HCT116 (cell line): ENCODE measurements around the gene CLCN5.

ENCODE experiments used
- ATF3 ChIP-seq: IDR thresholded peaks from 2 replicates; pipeline ENCODE4 v1.6.1; 2012
- CTCF ChIP-seq, 3 experiments: fragments of 200-600 bp in 1 of 3; sonication (generic) in 1 of 3; IDR thresholded peaks in 2 of 3; conservative IDR thresholded peaks in 1 of 3; 2 replicates each; pipeline ENCODE4 v1.5.1; 2012 to 2017; ENCODE audit warnings: low read depth in 2 of 3, low read length in 2 of 3, antibody characterized with exemption in 1 of 3, borderline replicate concordance in 1 of 3, control low read depth in 1 of 3, mild to moderate bottlenecking in 1 of 3, mixed read lengths in 1 of 3, mixed run types in 1 of 3, moderate library complexity in 1 of 3; ENCODE audit not compliant: insufficient read depth in 1 of 3
- ELF1 ChIP-seq: IDR thresholded peaks from 2 replicates; pipeline ENCODE4 v1.6.1; 2012; ENCODE audit warnings: low read depth, borderline replicate concordance
- EZH2 ChIP-seq: fragments of 200-600 bp; sonication (generic); IDR thresholded peaks from 2 replicates; pipeline ENCODE4 v1.6.1; 2017; ENCODE audit warnings: antibody characterized with exemption, mixed run types
- EZH2phosphoT487 ChIP-seq: fragments of 200-600 bp; IDR thresholded peaks from 2 replicates; pipeline ENCODE4 v1.6.1; 2018; ENCODE audit warnings: antibody characterized with exemption, borderline replicate concordance
- JUND ChIP-seq: IDR thresholded peaks from 2 replicates; pipeline ENCODE4 v1.6.1; 2012
- POLR2A ChIP-seq: IDR thresholded peaks from 2 replicates; pipeline ENCODE4 v1.7.0; 2011; ENCODE audit warnings: borderline replicate concordance; ENCODE audit not compliant: insufficient read depth, insufficient read length; ENCODE audit errors: extremely low read depth
- POLR2AphosphoS5 ChIP-seq: IDR thresholded peaks from 2 replicates; pipeline ENCODE4 v1.6.1; 2011; ENCODE audit warnings: mild to moderate bottlenecking, low read depth, low read length, moderate library complexity
- RAD21 ChIP-seq: IDR thresholded peaks from 2 replicates; pipeline ENCODE4 v1.6.1; 2012; ENCODE audit warnings: low read depth, mild to moderate bottlenecking
- SRF ChIP-seq: IDR thresholded peaks from 2 replicates; pipeline ENCODE4 v1.6.1; 2012; ENCODE audit warnings: low read depth
- ZNF274 ChIP-seq: fragments of 200-500 bp; sonication (Bioruptor generic); IDR thresholded peaks from 2 replicates; pipeline ENCODE4 v1.6.1; 2014; ENCODE audit warnings: mild to moderate bottlenecking, low read depth, low read length, inconsistent platforms

GRCh38 chrX:49876750-49877149 is 45.6 kb upstream of the CLCN5 start:
- TF ChIP-seq POLR2A (no peak), ZNF274 (no peak), CTCF (IDR thresholded peaks at IDR 0.05 in 2 of 3, conservative IDR thresholded peaks at IDR 0.05 in 1 of 3; ENCODE audit: borderline replicate concordance in 1 of 3, insufficient read depth in 1 of 3, low read depth in 2 of 3, low read length in 2 of 3) (peak; percentile 29 to 43 (median 34); a peak in 4 of 6 replicates), POLR2AphosphoS5 (no peak), RAD21 (peak; percentile 48), EZH2 (no peak), JUND (no peak), EZH2phosphoT487 (no peak), SRF (no peak), ELF1 (no peak), ATF3 (no peak)
